ENCODE measurements around the gene CCSAP.

DNA sequence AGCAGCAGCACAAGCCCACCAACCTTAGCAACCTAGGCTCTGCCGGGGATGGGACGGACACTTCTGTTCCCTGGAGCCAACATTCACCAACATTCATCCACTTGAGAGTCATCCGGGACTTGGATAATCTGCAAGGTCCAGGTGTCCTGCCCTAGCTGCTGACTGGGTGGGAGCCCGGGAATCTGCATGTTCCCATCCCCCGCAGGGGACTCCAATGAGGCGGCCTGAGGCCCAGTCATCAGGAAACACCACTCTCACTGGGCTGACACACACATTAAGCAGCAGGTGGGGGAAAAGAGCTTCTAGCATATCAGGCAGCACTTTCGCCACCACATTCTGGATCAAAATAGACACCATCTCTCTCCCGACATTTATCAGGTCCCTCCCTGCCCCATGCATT is 38.4 kb upstream of the CCSAP start:
- TF ChIP-seq SP1 (CRISPR knock-in tag; conservative IDR thresholded peaks at IDR 0.05) (no peak), JUN (CRISPR knock-in tag; IDR thresholded peaks at IDR 0.05) (no peak), CTCF (IDR thresholded peaks at IDR 0.05) (no peak), ZNF138 (CRISPR knock-in tag; conservative IDR thresholded peaks at IDR 0.05) (no peak), ERG (CRISPR knock-in tag; IDR thresholded peaks at IDR 0.05) (no peak), TCF7 (CRISPR knock-in tag; IDR thresholded peaks at IDR 0.05; ENCODE audit: low read depth) (no peak), MXD4 (CRISPR knock-in tag; IDR thresholded peaks at IDR 0.05; ENCODE audit: borderline replicate concordance) (no peak), AFF4 (CRISPR knock-in tag; IDR thresholded peaks at IDR 0.05; ENCODE audit: borderline replicate concordance) (no peak), NR2C2 (CRISPR knock-in tag; IDR thresholded peaks at IDR 0.05) (no peak)
- TF ChIP-seq, protein P1, sequence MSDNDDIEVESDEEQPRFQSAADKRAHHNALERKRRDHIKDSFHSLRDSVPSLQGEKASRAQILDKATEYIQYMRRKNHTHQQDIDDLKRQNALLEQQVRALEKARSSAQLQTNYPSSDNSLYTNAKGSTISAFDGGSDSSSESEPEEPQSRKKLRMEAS (CRISPR knock-in tag; IDR thresholded peaks at IDR 0.05): no peak
